Endothelial cell of umbilical vein (primary cell): ENCODE data around the gene GBP3. TPM values are rescaled to one million over a fixed set of nuclear protein-coding genes. Genes with fewer than 3 reads are reported as not detected.

Experiments
- BruUV-seq: library from RNA; stranded (reverse); fragments of 400-500 nt; replicated peaks from 2 replicates; lab custom pipeline; 2021; lab: Mats Ljungman, UMichigan
- CTCF ChIA-PET: fragments of 300-600, 350-600 bp; sonication (Branson Sonifier 250); formaldehyde crosslinking; loops from one replicate; lab custom pipeline; 2021; ENCODE audit warnings: antibody characterized with exemption, inconsistent platforms; lab: Charles Lee
- POLR2A ChIA-PET: fragments of 300-600, 350-600 bp; sonication (Branson Sonifier 250); formaldehyde crosslinking; loops from one replicate; lab custom pipeline; 2021; ENCODE audit warnings: antibody characterized with exemption, inconsistent platforms; lab: Charles Lee
- DNase-seq: peaks from one replicate; pipeline ENCODE4 v3.0.0-alpha.2; 2011; ENCODE audit warnings: low read depth, low spot score
- FAIRE-seq: peaks from 2 replicates; lab custom pipeline; 2011; peaks lifted over from hg19 to GRCh38; lab: Jason Lieb, UNC
- H2AFZ ChIP-seq: 2 replicates; pipeline ENCODE4 v1.6.0; 2012; ENCODE audit warnings: low read depth, low read length, control low read depth, inconsistent platforms
- H3K27ac ChIP-seq: 2 replicates; pipeline ENCODE4 v1.5.1; 2011; ENCODE audit warnings: low read depth, mild to moderate bottlenecking, control low read depth, low read length, moderate library complexity; ENCODE audit not compliant: insufficient read depth
- H3K27me3 ChIP-seq, 2 experiments: 2 replicates each; pipeline versions ENCODE4 v1.6.0 to v1.6.1; 2011; ENCODE audit warnings: low read length in 2 of 2, mixed read lengths in 1 of 2; ENCODE audit not compliant: control insufficient read depth in 2 of 2, insufficient read depth in 2 of 2
- H3K36me3 ChIP-seq, 2 experiments: 2 replicates in 1 of 2; 3 replicates in 1 of 2; pipeline ENCODE4 v1.5.1; 2011; ENCODE audit warnings: low read length in 2 of 2, mild to moderate bottlenecking in 1 of 2, moderate library complexity in 1 of 2; ENCODE audit not compliant: control insufficient read depth in 2 of 2, insufficient read depth in 2 of 2; ENCODE audit errors: extremely low read depth in 1 of 2
- H3K4me1 ChIP-seq: 3 replicates; pipeline ENCODE4 v1.5.1; 2011; ENCODE audit warnings: mild to moderate bottlenecking, low read length; ENCODE audit not compliant: control insufficient read depth, insufficient read depth; ENCODE audit errors: extremely low read depth
- H3K4me2 ChIP-seq: 2 replicates; pipeline ENCODE4 v1.6.1; 2011; ENCODE audit warnings: low read length, control low read depth, mixed read lengths; ENCODE audit not compliant: insufficient read depth
- H3K4me3 ChIP-seq, 3 experiments: fragments of 200-600 bp in 1 of 3; sonication (generic), shearing (Covaris generic) in 1 of 3; replicated peaks in 1 of 3; 2 replicates each; pipeline ENCODE4 v1.5.1; 2011 to 2016; ENCODE audit warnings: control low read depth in 3 of 3, low read length in 3 of 3, mild to moderate bottlenecking in 2 of 3, inconsistent platforms in 1 of 3, low read depth in 1 of 3, moderate library complexity in 1 of 3; ENCODE audit not compliant: insufficient read depth in 1 of 3
- H3K79me2 ChIP-seq: 2 replicates; pipeline ENCODE4 v1.6.0; 2012; ENCODE audit warnings: low read length, inconsistent platforms; ENCODE audit not compliant: control insufficient read depth, insufficient read depth
- H3K9ac ChIP-seq: replicated peaks from 2 replicates; pipeline ENCODE3; 2011; ENCODE audit warnings: low read length, control low read depth; ENCODE audit not compliant: insufficient read depth; ENCODE audit errors: extremely low read depth
- H3K9me1 ChIP-seq: replicated peaks from 3 replicates; pipeline ENCODE4 v1.6.0; 2011; ENCODE audit warnings: mild to moderate bottlenecking, low read length; ENCODE audit not compliant: control insufficient read depth, insufficient read depth; ENCODE audit errors: extremely low read depth
- H3K9me3 ChIP-seq: replicated peaks from 2 replicates; pipeline ENCODE4 v1.5.1; 2012; ENCODE audit warnings: low read length, inconsistent platforms; ENCODE audit not compliant: control insufficient read depth, insufficient read depth
- H4K20me1 ChIP-seq: replicated peaks from 2 replicates; pipeline ENCODE3; 2011; ENCODE audit warnings: mild to moderate bottlenecking, low read length; ENCODE audit not compliant: control insufficient read depth, insufficient read depth; ENCODE audit errors: extremely low read depth
- EZH2 ChIP-seq: IDR thresholded peaks from 2 replicates; pipeline ENCODE4 v1.6.1; 2012; ENCODE audit warnings: borderline replicate concordance, low read depth, mild to moderate bottlenecking, moderate library complexity, low read length, inconsistent platforms; ENCODE audit not compliant: severe bottlenecking
- FOS ChIP-seq: IDR thresholded peaks from 2 replicates; pipeline ENCODE4 v1.6.1; 2011; ENCODE audit warnings: mild to moderate bottlenecking, low read length, moderate library complexity, borderline replicate concordance; ENCODE audit not compliant: insufficient read depth
- GATA2 ChIP-seq: IDR thresholded peaks from 2 replicates; pipeline ENCODE4 v1.7.0; 2011; ENCODE audit warnings: low read depth, mild to moderate bottlenecking, moderate library complexity, mixed read lengths, low read length; ENCODE audit not compliant: insufficient read length, insufficient read depth
- JUN ChIP-seq: IDR thresholded peaks from 2 replicates; pipeline ENCODE4 v1.6.1; 2011; ENCODE audit warnings: borderline replicate concordance, low read depth; ENCODE audit not compliant: insufficient read length, insufficient read depth
- MAX ChIP-seq: IDR thresholded peaks from 2 replicates; pipeline ENCODE4 v1.6.1; 2011; ENCODE audit not compliant: insufficient read depth, insufficient read length
- MYC ChIP-seq: IDR thresholded peaks from one replicate; pipeline ENCODE4 v1.6.1; 2011; ENCODE audit warnings: mild to moderate bottlenecking, low read depth, low read length
- POLR2A ChIP-seq: IDR thresholded peaks from 2 replicates; pipeline ENCODE4 v1.6.1; 2012; ENCODE audit warnings: low read depth, mild to moderate bottlenecking, control low read depth, low read length
- POLR2AphosphoS5 ChIP-seq: IDR thresholded peaks from 2 replicates; pipeline ENCODE4 v1.6.1; 2012; ENCODE audit warnings: low read depth, mild to moderate bottlenecking, control low read depth, low read length, moderate library complexity; ENCODE audit not compliant: insufficient read depth
- dilution Hi-C: fragments of 300-500 bp; cut with MboI; formaldehyde crosslinking; loops from one replicate; pipeline ENCODE4 v1.15.0; 2019; ENCODE audit warnings: low sequenced_read_pairs; ENCODE audit not compliant: extremely low pct_ligation_motif_present
- intact Hi-C: fragments of 100-400 bp; cut with micrococcal nuclease; formaldehyde crosslinking; loops from one replicate; pipeline ENCODE4 v1.10.0; 2022
- polyA plus RNA-seq, 4 experiments: library from polyadenylated mRNA; depleted of rRNA in 3 of 4; stranded (reverse) in 3 of 4; unstranded in 1 of 4; fragments of >200 nt; gene quantifications; 2 replicates each; pipeline versions ENCODE4 v1.2.1 to v1.2.3, GENCODE V29; 2011 to 2012; ENCODE audit warnings: missing spikeins in 1 of 4
- total RNA-seq: library from RNA; stranded (reverse); gene quantifications from 2 replicates; pipeline ENCODE4 v1.2.3, GENCODE V29; 2021

GBP3 gene
- total and polyA plus RNA-seq, 2 donors (not counting 3 experiments of a cell fraction or from before 2014, with no cell fraction given): 5.7 to 7.3 TPM

DNA sequence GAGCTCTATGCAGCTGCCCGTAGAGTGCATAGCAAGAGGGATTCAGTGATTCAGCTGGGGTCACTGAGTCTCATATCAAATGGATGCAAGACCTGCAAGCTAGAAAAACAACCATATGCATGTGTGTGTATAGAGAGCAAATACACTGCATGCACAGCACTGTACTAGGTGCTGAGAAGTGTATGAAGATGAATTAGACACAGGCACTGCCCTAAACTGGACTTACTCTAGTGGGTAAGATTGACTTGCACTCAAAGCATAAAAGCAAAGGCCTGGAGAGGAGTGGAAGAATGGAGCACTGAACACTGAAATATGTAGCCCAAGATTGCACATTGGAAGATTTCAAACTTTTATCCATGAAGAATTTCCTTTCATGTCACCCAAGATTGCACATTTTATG is 47.8 kb upstream of the GBP3 start:
- Histone ChIP-seq H3K27ac (no peak overlapping the region), H3K9me1 (no peaks in the 10 kb centered on the region), H3K9me3 (no peaks in the 10 kb centered on the region), H3K4me2 (no peak overlapping the region), H4K20me1 (no peaks in the 10 kb centered on the region), H3K79me2 (no peaks in the 10 kb centered on the region), H2AFZ (no peak overlapping the region), H3K4me1 (peaks cover 2% of the 10 kb centered on the region), H3K4me3 (no peak overlapping the region), H3K9ac (no peak overlapping the region), H3K36me3 (no peaks in the 10 kb centered on the region), H3K27me3 (peaks cover 0 to 8% of the 10 kb centered on the region in 2 experiments)
- CTCF ChIA-PET: interaction anchor here (0.7 to 2.7 kb wide), 3 partner anchors 11 to 72 kb away, joined by 3 to 18 read pairs (median 5); no protein-coding TSS in a partner anchor
- FAIRE-seq (no peak), DNase-seq (no peak)
- BruUV-seq: no TSS peak
- intact Hi-C loops (no loop called here), dilution Hi-C loops (no loop called here)
- TF ChIP-seq GATA2 (no peak), EZH2 (no peak), JUN (no peak)
- POLR2A ChIA-PET: no interaction called here

GRCh38 chr1:89069951-89070350 is 47.3 kb upstream of the GBP3 start:
- H3K79me2 ChIP-seq: no peaks in the 10 kb centered on the region
- peak overlapping the region; percentile 33 for H2AFZ ChIP-seq
- H3K9me3 ChIP-seq: no peaks in the 10 kb centered on the region
- dilution Hi-C loops (no loop called here), intact Hi-C loops (no loop called here)
- FAIRE-seq (no peak), DNase-seq (no peak)
- peak overlapping the region in 2 of 3 experiments; percentile 12 to 40 for H3K4me3 ChIP-seq
- no peaks in the 10 kb centered on the region for H3K9me1 ChIP-seq
- ChIA-PET CTCF (interaction anchor here (0.7 to 2.7 kb wide), 4 partner anchors 11 to 96 kb away, joined by 3 to 18 read pairs (median 4); no protein-coding TSS in a partner anchor), POLR2A (no interaction called here)
- TF ChIP-seq POLR2AphosphoS5 (no peak), MYC (no peak), EZH2 (no peak), FOS (no peak), POLR2A (no peak), MAX (no peak), GATA2 (no peak), JUN (no peak)
- H3K36me3 ChIP-seq: no peaks in the 10 kb centered on the region
- H3K9ac ChIP-seq: no peak overlapping the region
- peaks cover 0 to 8% of the 10 kb centered on the region in 2 experiments for H3K27me3 ChIP-seq
- H3K27ac ChIP-seq: no peak overlapping the region
- no TSS peak for BruUV-seq
- no peaks in the 10 kb centered on the region for H4K20me1 ChIP-seq
- H3K4me1 ChIP-seq: peaks cover 3% of the 10 kb centered on the region
- peak overlapping the region; percentile 42 for H3K4me2 ChIP-seq
